GM23338 (cell line): ENCODE results near the gene SCAPER. TPM values are rescaled to one million over a fixed set of nuclear protein-coding genes. Genes with fewer than 3 reads are reported as not detected.
A peak's percentile ranks its signal among the peaks of the same experiment; 100 is the strongest.

ENCODE experiments used
- ATAC-seq: fragments of 200-7000 bp; cut with Tn5 transposase; 3 replicates; pipeline ENCODE4 v1.9.1; 2020
- DNase-seq: peaks from one replicate; pipeline ENCODE4 v3.0.0-alpha.2; 2015; ENCODE audit warnings: low spot score
- H2AFZ ChIP-seq: fragments of 200-600 bp; sonication (generic); 2 replicates; pipeline ENCODE4 v1.8.0; 2016; ENCODE audit warnings: antibody characterized with exemption, mild to moderate bottlenecking, moderate library complexity
- H3F3A ChIP-seq: fragments of 200-600 bp; sonication (generic); replicated peaks from 2 replicates; pipeline ENCODE4 v1.8.0; 2017; ENCODE audit warnings: antibody characterized with exemption, mixed run types, low read depth
- H3K27ac ChIP-seq: fragments of 200-600 bp; sonication (generic); 2 replicates; pipeline ENCODE4 v1.6.1; 2016; ENCODE audit warnings: low read depth
- H3K27me3 ChIP-seq: fragments of 200-600 bp; sonication (generic); 2 replicates; pipeline ENCODE4 v1.8.0; 2016; ENCODE audit warnings: mild to moderate bottlenecking, mixed run types, moderate library complexity; ENCODE audit not compliant: insufficient read depth
- H3K36me3 ChIP-seq: fragments of 200-600 bp; sonication (generic); 2 replicates; pipeline ENCODE4 v1.8.0; 2016; ENCODE audit warnings: mild to moderate bottlenecking; ENCODE audit not compliant: insufficient read depth
- H3K4me1 ChIP-seq: fragments of 200-600 bp; sonication (generic); 2 replicates; pipeline ENCODE4 v1.8.0; 2016; ENCODE audit warnings: mild to moderate bottlenecking, moderate library complexity; ENCODE audit not compliant: insufficient read depth
- H3K4me2 ChIP-seq: fragments of 200-600 bp; sonication (generic); 2 replicates; pipeline ENCODE4 v1.7.1; 2017; ENCODE audit warnings: mixed run types
- H3K4me3 ChIP-seq: fragments of 200-600 bp; sonication (generic); 2 replicates; pipeline ENCODE4 v1.6.1; 2016; ENCODE audit warnings: mixed run types
- H3K79me2 ChIP-seq: fragments of 200-600 bp; sonication (generic); replicated peaks from 2 replicates; pipeline ENCODE4 v1.8.0; 2017; ENCODE audit warnings: mild to moderate bottlenecking; ENCODE audit not compliant: insufficient read depth
- H3K9me2 ChIP-seq: fragments of 200-600 bp; sonication (generic); 2 replicates; pipeline ENCODE4 v1.8.0; 2017; ENCODE audit not compliant: insufficient read depth
- H4K20me1 ChIP-seq: fragments of 200-600 bp; sonication (generic); replicated peaks from 2 replicates; pipeline ENCODE4 v1.8.0; 2017; ENCODE audit warnings: mild to moderate bottlenecking; ENCODE audit not compliant: insufficient read depth
- H3K27ac Mint-ChIP-seq: 2 replicates; pipeline ENCODE4 v1.8.0; 2020; ENCODE audit warnings: inconsistent platforms, mild to moderate bottlenecking, moderate library complexity, mixed read lengths
- H3K27me3 Mint-ChIP-seq: 3 replicates; pipeline ENCODE4 v1.8.0; 2022; ENCODE audit warnings: low read depth, mild to moderate bottlenecking, moderate library complexity, mixed read lengths, inconsistent platforms; ENCODE audit not compliant: insufficient read depth, poor library complexity
- H3K36me3 Mint-ChIP-seq: 3 replicates; pipeline ENCODE4 v1.8.0; 2021; ENCODE audit warnings: low read depth, mild to moderate bottlenecking, inconsistent platforms, moderate library complexity, mixed read lengths
- H3K4me1 Mint-ChIP-seq: 3 replicates; pipeline ENCODE4 v1.8.0; 2020; ENCODE audit warnings: mild to moderate bottlenecking, inconsistent platforms, mixed read lengths
- H3K4me3 Mint-ChIP-seq: 3 replicates; pipeline ENCODE4 v1.8.0; 2021; ENCODE audit warnings: moderate library complexity, mild to moderate bottlenecking, inconsistent platforms, mixed read lengths
- H3K9me3 Mint-ChIP-seq: 3 replicates; pipeline ENCODE4 v1.8.0; 2020; ENCODE audit warnings: moderate library complexity, mild to moderate bottlenecking, inconsistent platforms, mixed read lengths
- EZH2phosphoT487 ChIP-seq: fragments of 200-600 bp; sonication (generic); IDR thresholded peaks from one replicate; pipeline ENCODE4 v1.8.1; 2018; ENCODE audit warnings: antibody characterized with exemption; ENCODE audit not compliant: unreplicated experiment
- JUNB ChIP-seq: IDR thresholded peaks from one replicate; pipeline ENCODE4 v1.6.1; 2016; ENCODE audit warnings: antibody characterized with exemption; ENCODE audit not compliant: unreplicated experiment
- STAT1 ChIP-seq: IDR thresholded peaks from one replicate; pipeline ENCODE4 v1.6.1; 2016; ENCODE audit warnings: antibody characterized with exemption; ENCODE audit not compliant: unreplicated experiment
- polyA plus RNA-seq: library from polyadenylated mRNA; unstranded; fragments of >200 nt; fragmentation: Nextera tagmentation; extraction: Ambion mirVana; gene quantifications from 2 replicates; pipeline ENCODE4 v1.2.1, GENCODE V29; 2016
- total RNA-seq: library from RNA; depleted of rRNA; stranded (reverse); fragments of >200 nt; shearing (Covaris generic); gene quantifications from 2 replicates; pipeline ENCODE4 v1.2.3, GENCODE V29; 2014
- TF ChIP-seq, protein P1 (sequence below): fragments of 250-450 bp; sonication (Bioruptor Pico); IDR thresholded peaks from 2 replicates; pipeline ENCODE4 v1.5.0; 2020; ENCODE audit warnings: mild to moderate bottlenecking, moderate library complexity
- TF ChIP-seq, protein P2 (sequence below), 2 experiments: fragments of 200-600 bp in 1 of 2; sonication (generic) in 1 of 2; conservative IDR thresholded peaks; 2 replicates each; pipeline versions ENCODE4 v1.5.1 to v1.6.1; 2016 to 2017; ENCODE audit warnings: antibody characterized with exemption in 2 of 2, low read depth in 2 of 2, mild to moderate bottlenecking in 2 of 2, moderate library complexity in 1 of 2
- TF ChIP-seq, protein P3 (sequence below): IDR thresholded peaks from one replicate; pipeline ENCODE4 v1.6.1; 2018; ENCODE audit warnings: antibody characterized with exemption; ENCODE audit not compliant: unreplicated experiment

Gene SCAPER
- total and polyA plus RNA-seq, 2 experiments from 2014 or later = 9.1 to 17.6 TPM

DNA sequence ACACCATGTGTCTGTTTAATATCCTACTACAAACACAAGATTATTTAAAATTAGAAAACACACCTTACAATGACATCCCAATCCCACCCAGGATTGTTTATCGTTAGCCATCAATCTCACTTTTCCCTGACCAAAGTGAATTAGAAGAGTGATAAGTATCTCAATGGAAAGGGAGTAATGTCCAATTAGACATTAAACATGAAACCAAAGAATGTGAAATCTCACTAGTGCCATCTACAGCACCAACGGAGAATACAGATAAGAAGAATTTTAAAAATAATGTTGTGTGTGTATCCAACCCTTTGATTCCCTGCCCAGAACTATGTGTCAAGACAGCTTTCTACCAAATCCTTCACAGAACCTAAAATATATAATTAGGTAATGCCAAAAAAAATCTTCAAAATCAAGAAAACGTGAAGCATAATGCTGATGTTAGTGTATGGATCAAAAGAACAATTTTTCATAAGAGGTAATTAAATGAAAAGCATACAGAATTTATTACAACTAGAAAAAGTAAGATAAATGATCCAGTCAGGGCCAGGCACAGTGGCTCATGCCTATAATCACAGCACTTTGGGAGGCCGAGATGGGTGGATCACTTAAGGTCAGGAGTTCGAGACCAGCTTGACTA lies 64.2 kb downstream of the SCAPER start:
- peak; percentile 33 for DNase-seq
- Mint-ChIP-seq H3K27ac (no peak overlapping the region), H3K4me3 (no peak overlapping the region)

DNA sequence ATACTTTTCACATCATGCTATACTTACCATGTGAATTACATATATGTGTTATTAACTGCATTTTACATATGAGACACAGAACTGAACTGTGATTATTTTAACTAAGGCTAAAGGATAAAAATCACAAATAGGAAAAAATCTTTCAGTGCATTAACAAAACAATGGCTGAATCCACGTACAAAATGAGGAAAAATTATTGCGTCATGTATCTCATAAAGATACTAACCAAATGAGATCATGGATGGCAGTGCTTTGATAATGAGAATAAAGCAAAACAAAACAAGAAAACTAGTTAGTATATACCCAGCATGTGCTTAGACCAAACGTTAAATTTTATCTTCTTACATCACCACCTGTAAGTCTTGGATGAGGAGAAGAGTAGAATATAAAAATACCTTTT lies 66.0 kb downstream of the SCAPER start:
- Histone ChIP-seq H3K36me3 (no peaks in the 10 kb centered on the region), H4K20me1 (no peaks in the 10 kb centered on the region), H3K4me2 (no peak overlapping the region), H3K27ac (no peak overlapping the region), H3K27me3 (no peaks in the 10 kb centered on the region), H3K4me1 (peaks cover 3% of the 10 kb centered on the region; the same call in 1 of the 2 replicates), H2AFZ (no peak overlapping the region), H3F3A (no peaks in the 10 kb centered on the region), H3K9me2 (no peaks in the 10 kb centered on the region), H3K4me3 (no peak overlapping the region), H3K79me2 (no peaks in the 10 kb centered on the region)
- ATAC-seq (no peak), DNase-seq (no peak)
- H3K36me3 Mint-ChIP-seq = no peaks in the 10 kb centered on the region
- H3K27me3 Mint-ChIP-seq = no peaks in the 10 kb centered on the region
- peaks cover 3% of the 10 kb centered on the region; the same call in 2 of the 3 replicates for H3K4me1 Mint-ChIP-seq
- no peak overlapping the region for H3K4me3 Mint-ChIP-seq
- no peak overlapping the region for H3K27ac Mint-ChIP-seq
- no peaks in the 10 kb centered on the region for H3K9me3 Mint-ChIP-seq
- no peak for TF ChIP-seq STAT1
- no peak for TF ChIP-seq JUNB
- TF ChIP-seq EZH2phosphoT487 = no peak
- TF ChIP-seq, protein P1, sequence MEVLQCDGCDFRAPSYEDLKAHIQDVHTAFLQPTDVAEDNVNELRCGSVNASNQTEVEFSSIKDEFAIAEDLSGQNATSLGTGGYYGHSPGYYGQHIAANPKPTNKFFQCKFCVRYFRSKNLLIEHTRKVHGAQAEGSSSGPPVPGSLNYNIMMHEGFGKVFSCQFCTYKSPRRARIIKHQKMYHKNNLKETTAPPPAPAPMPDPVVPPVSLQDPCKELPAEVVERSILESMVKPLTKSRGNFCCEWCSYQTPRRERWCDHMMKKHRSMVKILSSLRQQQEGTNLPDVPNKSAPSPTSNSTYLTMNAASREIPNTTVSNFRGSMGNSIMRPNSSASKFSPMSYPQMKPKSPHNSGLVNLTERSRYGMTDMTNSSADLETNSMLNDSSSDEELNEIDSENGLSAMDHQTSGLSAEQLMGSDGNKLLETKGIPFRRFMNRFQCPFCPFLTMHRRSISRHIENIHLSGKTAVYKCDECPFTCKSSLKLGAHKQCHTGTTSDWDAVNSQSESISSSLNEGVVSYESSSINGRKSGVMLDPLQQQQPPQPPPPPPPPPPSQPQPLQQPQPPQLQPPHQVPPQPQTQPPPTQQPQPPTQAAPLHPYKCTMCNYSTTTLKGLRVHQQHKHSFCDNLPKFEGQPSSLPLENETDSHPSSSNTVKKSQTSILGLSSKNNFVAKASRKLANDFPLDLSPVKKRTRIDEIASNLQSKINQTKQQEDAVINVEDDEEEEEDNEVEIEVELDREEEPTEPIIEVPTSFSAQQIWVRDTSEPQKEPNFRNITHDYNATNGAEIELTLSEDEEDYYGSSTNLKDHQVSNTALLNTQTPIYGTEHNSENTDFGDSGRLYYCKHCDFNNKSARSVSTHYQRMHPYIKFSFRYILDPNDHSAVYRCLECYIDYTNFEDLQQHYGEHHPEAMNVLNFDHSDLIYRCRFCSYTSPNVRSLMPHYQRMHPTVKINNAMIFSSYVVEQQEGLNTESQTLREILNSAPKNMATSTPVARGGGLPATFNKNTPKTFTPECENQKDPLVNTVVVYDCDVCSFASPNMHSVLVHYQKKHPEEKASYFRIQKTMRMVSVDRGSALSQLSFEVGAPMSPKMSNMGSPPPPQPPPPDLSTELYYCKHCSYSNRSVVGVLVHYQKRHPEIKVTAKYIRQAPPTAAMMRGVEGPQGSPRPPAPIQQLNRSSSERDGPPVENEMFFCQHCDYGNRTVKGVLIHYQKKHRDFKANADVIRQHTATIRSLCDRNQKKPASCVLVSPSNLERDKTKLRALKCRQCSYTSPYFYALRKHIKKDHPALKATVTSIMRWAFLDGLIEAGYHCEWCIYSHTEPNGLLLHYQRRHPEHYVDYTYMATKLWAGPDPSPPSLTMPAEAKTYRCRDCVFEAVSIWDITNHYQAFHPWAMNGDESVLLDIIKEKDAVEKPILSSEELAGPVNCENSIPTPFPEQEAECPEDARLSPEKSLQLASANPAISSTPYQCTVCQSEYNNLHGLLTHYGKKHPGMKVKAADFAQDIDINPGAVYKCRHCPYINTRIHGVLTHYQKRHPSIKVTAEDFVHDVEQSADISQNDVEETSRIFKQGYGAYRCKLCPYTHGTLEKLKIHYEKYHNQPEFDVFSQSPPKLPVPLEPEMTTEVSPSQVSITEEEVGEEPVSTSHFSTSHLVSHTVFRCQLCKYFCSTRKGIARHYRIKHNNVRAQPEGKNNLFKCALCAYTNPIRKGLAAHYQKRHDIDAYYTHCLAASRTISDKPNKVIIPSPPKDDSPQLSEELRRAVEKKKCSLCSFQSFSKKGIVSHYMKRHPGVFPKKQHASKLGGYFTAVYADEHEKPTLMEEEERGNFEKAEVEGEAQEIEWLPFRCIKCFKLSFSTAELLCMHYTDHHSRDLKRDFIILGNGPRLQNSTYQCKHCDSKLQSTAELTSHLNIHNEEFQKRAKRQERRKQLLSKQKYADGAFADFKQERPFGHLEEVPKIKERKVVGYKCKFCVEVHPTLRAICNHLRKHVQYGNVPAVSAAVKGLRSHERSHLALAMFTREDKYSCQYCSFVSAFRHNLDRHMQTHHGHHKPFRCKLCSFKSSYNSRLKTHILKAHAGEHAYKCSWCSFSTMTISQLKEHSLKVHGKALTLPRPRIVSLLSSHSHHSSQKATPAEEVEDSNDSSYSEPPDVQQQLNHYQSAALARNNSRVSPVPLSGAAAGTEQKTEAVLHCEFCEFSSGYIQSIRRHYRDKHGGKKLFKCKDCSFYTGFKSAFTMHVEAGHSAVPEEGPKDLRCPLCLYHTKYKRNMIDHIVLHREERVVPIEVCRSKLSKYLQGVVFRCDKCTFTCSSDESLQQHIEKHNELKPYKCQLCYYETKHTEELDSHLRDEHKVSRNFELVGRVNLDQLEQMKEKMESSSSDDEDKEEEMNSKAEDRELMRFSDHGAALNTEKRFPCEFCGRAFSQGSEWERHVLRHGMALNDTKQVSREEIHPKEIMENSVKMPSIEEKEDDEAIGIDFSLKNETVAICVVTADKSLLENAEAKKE (CRISPR knock-in tag) = no peak

More for the DNA sequence above, 64.2 kb downstream of the SCAPER start:
- Histone ChIP-seq H3K4me2 (no peak overlapping the region), H3K79me2 (no peaks in the 10 kb centered on the region), H3K4me1 (peaks cover 4% of the 10 kb centered on the region; the same call in 1 of the 2 replicates), H2AFZ (no peak overlapping the region), H3K27me3 (no peaks in the 10 kb centered on the region), H4K20me1 (no peaks in the 10 kb centered on the region), H3K4me3 (no peak overlapping the region), H3K27ac (no peak overlapping the region), H3K36me3 (no peaks in the 10 kb centered on the region), H3K9me2 (no peaks in the 10 kb centered on the region), H3F3A (no peaks in the 10 kb centered on the region)
- peaks cover 6% of the 10 kb centered on the region; the same call in 2 of the 3 replicates for H3K4me1 Mint-ChIP-seq
- no peak for TF ChIP-seq EZH2phosphoT487
- TF ChIP-seq, protein P2, sequence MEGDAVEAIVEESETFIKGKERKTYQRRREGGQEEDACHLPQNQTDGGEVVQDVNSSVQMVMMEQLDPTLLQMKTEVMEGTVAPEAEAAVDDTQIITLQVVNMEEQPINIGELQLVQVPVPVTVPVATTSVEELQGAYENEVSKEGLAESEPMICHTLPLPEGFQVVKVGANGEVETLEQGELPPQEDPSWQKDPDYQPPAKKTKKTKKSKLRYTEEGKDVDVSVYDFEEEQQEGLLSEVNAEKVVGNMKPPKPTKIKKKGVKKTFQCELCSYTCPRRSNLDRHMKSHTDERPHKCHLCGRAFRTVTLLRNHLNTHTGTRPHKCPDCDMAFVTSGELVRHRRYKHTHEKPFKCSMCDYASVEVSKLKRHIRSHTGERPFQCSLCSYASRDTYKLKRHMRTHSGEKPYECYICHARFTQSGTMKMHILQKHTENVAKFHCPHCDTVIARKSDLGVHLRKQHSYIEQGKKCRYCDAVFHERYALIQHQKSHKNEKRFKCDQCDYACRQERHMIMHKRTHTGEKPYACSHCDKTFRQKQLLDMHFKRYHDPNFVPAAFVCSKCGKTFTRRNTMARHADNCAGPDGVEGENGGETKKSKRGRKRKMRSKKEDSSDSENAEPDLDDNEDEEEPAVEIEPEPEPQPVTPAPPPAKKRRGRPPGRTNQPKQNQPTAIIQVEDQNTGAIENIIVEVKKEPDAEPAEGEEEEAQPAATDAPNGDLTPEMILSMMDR (conservative IDR thresholded peaks at IDR 0.05; ENCODE audit: low read depth in 2 of 2) = peak; percentile 52 to 70
- TF ChIP-seq, protein P3, sequence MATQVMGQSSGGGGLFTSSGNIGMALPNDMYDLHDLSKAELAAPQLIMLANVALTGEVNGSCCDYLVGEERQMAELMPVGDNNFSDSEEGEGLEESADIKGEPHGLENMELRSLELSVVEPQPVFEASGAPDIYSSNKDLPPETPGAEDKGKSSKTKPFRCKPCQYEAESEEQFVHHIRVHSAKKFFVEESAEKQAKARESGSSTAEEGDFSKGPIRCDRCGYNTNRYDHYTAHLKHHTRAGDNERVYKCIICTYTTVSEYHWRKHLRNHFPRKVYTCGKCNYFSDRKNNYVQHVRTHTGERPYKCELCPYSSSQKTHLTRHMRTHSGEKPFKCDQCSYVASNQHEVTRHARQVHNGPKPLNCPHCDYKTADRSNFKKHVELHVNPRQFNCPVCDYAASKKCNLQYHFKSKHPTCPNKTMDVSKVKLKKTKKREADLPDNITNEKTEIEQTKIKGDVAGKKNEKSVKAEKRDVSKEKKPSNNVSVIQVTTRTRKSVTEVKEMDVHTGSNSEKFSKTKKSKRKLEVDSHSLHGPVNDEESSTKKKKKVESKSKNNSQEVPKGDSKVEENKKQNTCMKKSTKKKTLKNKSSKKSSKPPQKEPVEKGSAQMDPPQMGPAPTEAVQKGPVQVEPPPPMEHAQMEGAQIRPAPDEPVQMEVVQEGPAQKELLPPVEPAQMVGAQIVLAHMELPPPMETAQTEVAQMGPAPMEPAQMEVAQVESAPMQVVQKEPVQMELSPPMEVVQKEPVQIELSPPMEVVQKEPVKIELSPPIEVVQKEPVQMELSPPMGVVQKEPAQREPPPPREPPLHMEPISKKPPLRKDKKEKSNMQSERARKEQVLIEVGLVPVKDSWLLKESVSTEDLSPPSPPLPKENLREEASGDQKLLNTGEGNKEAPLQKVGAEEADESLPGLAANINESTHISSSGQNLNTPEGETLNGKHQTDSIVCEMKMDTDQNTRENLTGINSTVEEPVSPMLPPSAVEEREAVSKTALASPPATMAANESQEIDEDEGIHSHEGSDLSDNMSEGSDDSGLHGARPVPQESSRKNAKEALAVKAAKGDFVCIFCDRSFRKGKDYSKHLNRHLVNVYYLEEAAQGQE = no peak
- H3K36me3 Mint-ChIP-seq = no peaks in the 10 kb centered on the region
- no peaks in the 10 kb centered on the region for H3K27me3 Mint-ChIP-seq
- no peak for ATAC-seq
- no peaks in the 10 kb centered on the region for H3K9me3 Mint-ChIP-seq
